LNCaP clone FGC (cell line): Measurements from ENCODE around the gene TASP1.
"Not testable (repeated sequence)": the region's sequence is repeated elsewhere in the genome, so short reads cannot be mapped to it uniquely, and the experiment has no call there.

Source experiments
- DNase-seq: peaks from one replicate; pipeline ENCODE4 v3.0.0-alpha.2; 2011; ENCODE audit warnings: low read depth
- H3K4me3 ChIP-seq: 2 replicates; pipeline ENCODE4 v1.5.1; 2011; ENCODE audit warnings: mild to moderate bottlenecking, low read depth, low read length, control low read depth
- TF ChIP-seq, protein P1 (sequence below): IDR thresholded peaks from 2 replicates; pipeline ENCODE4 v1.5.1; 2012; ENCODE audit warnings: mild to moderate bottlenecking; ENCODE audit not compliant: control insufficient read depth, insufficient read depth; ENCODE audit errors: extremely low read depth

The TASP1 gene

DNA sequence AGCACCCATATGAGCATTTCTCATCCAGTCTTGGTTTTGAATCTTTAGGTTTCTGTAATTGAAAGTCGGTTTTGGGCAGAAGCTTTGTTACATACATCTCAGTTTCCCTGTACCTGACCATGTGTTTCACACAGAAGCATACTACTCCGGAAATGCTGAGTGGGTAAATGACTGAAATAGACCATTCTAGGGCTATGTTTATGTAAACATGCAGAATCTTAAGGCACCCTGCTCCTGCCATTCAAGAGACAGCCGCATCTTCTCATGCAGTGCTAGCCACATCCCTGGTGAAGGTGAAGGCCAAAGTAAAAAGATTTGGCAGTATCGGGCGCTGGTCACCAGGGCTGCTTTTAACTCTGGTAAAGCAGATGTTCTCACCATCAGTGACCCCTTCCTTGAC lies 246.3 kb downstream of the TASP1 start:
- H3K4me3 ChIP-seq = no peak overlapping the region
- no peak for DNase-seq
- TF ChIP-seq, protein P1, sequence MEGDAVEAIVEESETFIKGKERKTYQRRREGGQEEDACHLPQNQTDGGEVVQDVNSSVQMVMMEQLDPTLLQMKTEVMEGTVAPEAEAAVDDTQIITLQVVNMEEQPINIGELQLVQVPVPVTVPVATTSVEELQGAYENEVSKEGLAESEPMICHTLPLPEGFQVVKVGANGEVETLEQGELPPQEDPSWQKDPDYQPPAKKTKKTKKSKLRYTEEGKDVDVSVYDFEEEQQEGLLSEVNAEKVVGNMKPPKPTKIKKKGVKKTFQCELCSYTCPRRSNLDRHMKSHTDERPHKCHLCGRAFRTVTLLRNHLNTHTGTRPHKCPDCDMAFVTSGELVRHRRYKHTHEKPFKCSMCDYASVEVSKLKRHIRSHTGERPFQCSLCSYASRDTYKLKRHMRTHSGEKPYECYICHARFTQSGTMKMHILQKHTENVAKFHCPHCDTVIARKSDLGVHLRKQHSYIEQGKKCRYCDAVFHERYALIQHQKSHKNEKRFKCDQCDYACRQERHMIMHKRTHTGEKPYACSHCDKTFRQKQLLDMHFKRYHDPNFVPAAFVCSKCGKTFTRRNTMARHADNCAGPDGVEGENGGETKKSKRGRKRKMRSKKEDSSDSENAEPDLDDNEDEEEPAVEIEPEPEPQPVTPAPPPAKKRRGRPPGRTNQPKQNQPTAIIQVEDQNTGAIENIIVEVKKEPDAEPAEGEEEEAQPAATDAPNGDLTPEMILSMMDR = no peak

- no peak for DNase-seq
- TF ChIP-seq, protein P1 = no peak
- no peak overlapping the region for H3K4me3 ChIP-seq
Observed at GRCh38 chr20:13389115-13389514, 249.6 kb downstream of the TASP1 start.

DNA sequence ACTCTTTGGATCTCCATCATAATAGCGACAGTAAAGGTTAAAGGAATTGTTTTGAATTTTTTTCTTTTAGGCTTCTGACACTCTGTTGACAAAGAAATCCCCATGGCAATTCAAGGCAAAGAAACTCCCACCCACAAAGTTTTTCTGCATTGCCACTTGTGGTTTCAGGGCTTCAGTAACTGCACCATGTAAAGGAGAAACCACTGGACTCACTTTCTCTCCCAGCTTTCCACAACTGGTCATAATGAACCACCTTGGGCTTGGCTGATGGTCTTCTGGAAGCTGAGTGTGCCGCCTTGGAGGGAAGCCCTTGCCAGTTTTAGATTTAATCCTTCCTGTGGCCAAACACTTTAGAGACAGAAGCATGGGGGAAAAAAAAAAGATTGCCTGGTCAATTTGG lies 254.6 kb downstream of the TASP1 start:
- TF ChIP-seq, protein P1 = no peak
- no peak for DNase-seq
- H3K4me3 ChIP-seq = no peak overlapping the region

DNA sequence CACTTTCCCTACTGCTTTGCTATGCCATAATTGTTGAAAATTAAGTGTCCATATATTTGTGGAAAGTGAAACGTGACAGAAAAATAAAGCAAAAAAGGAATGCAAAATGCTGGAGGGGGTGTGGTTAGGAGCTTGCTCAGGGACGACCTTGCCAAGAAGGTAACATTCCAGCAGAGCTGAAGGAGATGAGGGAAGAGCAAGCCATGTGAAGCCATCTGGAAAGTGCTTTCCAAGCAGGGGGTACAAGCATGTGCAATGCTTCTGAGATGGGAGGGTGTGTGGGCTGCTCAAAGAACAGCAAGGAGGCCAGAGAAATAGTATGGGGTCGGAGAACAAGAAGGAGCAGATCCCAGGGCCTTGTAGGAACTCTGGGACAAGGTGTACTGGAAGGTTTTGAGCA lies 255.9 kb downstream of the TASP1 start:
- no peak overlapping the region for H3K4me3 ChIP-seq
- DNase-seq = no peak
- TF ChIP-seq, protein P1 = no peak

- DNase-seq, H3K4me3 ChIP-seq: not testable (repeated sequence)
Observed at GRCh38 chr20:13380497-13381229, 258.1 kb downstream of the TASP1 start.

DNA sequence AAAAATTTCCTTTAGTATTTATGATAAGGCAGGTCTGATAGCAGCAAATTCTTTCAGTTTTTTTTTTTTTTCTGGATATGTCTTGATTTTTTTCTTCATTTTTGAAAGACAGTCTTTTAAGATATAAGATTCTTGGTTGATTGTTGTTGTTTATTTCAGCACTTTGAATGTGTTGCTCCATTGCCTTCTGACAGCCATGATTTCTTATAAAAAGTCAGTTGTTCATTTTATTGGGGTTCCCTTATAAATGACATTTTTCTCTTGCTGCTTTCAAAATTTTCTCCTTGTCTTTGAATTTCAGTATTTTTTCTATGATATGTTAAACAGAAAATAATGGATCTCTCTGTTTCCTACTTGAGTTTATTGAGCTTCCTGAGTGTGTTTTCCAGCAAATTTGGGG lies 265.3 kb downstream of the TASP1 start:
- H3K4me3 ChIP-seq = no peak overlapping the region
- TF ChIP-seq, protein P1 = no peak
- no peak for DNase-seq

GRCh38 chr20:13364278-13365170 lies 274.2 kb downstream of the TASP1 start:
- no peak for DNase-seq
- TF ChIP-seq, protein P1 = no peak

More at GRCh38 chr20:13364278-13365170, 274.2 kb downstream of the TASP1 start:
- no peak overlapping the region for H3K4me3 ChIP-seq
